PFSK-1 (cell line): ENCODE results near the gene SEMA6C.

Experiments
- FOXP2 ChIP-seq: optimal IDR thresholded peaks from 2 replicates; pipeline ENCODE3; 2011; ENCODE audit warnings: borderline replicate concordance, control low read depth, inconsistent platforms; ENCODE audit not compliant: insufficient read depth; ENCODE audit errors: extremely low read length, extremely low read depth
- POLR2AphosphoS5 ChIP-seq: IDR thresholded peaks from 2 replicates; pipeline ENCODE4 v1.6.1; 2012; ENCODE audit warnings: low read depth, mild to moderate bottlenecking, control low read depth, low read length, moderate library complexity
- REST ChIP-seq, 2 experiments: IDR thresholded peaks; 2 replicates each; pipeline versions ENCODE4 v1.6.1 to v1.8.0; 2011 to 2012; ENCODE audit warnings: low read depth in 2 of 2, low read length in 2 of 2, control low read depth in 1 of 2, inconsistent platforms in 1 of 2, mild to moderate bottlenecking in 1 of 2, moderate library complexity in 1 of 2; ENCODE audit not compliant: insufficient read depth in 1 of 2
- SIN3A ChIP-seq: IDR thresholded peaks from 2 replicates; pipeline ENCODE4 v1.6.1; 2012; ENCODE audit warnings: mild to moderate bottlenecking, low read length, moderate library complexity, borderline replicate concordance; ENCODE audit not compliant: insufficient read depth
- TAF1 ChIP-seq: IDR thresholded peaks from 2 replicates; pipeline ENCODE4 v1.6.1; 2012; ENCODE audit warnings: low read length, control low read depth, borderline replicate concordance; ENCODE audit not compliant: insufficient read depth

GRCh38 chr1:151124763-151125403 is 21.5 kb downstream of the SEMA6C start:
- TF ChIP-seq POLR2AphosphoS5: no peak
- no peak for TF ChIP-seq TAF1
- TF ChIP-seq REST (IDR thresholded peaks at IDR 0.05; ENCODE audit: insufficient read depth in 1 of 2, low read depth in 2 of 2, low read length in 2 of 2): no peak
- no peak for TF ChIP-seq SIN3A
- TF ChIP-seq FOXP2: no peak
